Urinary bladder (tissue), 4 donors: ENCODE results near the gene MAP1LC3B. TPM values are rescaled to one million over a fixed set of nuclear protein-coding genes. Genes with fewer than 3 reads are reported as not detected.
A peak's percentile ranks its signal among the peaks of the same experiment; 100 is the strongest.

ENCODE experiments used
- DNase-seq: peaks from one replicate; pipeline ENCODE4 v3.0.0-alpha.2; 2015; ENCODE audit errors: extremely low spot score
- H3K27ac ChIP-seq: one replicate; pipeline ENCODE4 v1.5.1; 2013; ENCODE audit warnings: low read depth, mild to moderate bottlenecking, moderate library complexity
- H3K36me3 ChIP-seq: one replicate; pipeline ENCODE4 v1.6.1; 2013; ENCODE audit warnings: mild to moderate bottlenecking, moderate library complexity; ENCODE audit not compliant: insufficient read depth
- H3K4me1 ChIP-seq: one replicate; pipeline ENCODE4 v1.6.1; 2013; ENCODE audit warnings: mild to moderate bottlenecking, moderate library complexity; ENCODE audit not compliant: insufficient read depth
- H3K4me3 ChIP-seq: one replicate; pipeline ENCODE4 v1.5.1; 2013; ENCODE audit warnings: low read depth, low read length
- WGBS: extraction: QIAGEN DNeasy Blood & Tissue Kit; methylation state at CpG from one replicate; pipeline ENCODE4 v1.1.7; 2013; 5-methylcytosine and 5-hydroxymethylcytosine counted together
- polyA plus RNA-seq: library from polyadenylated mRNA; stranded (reverse); fragments of 200-250 nt; gene quantifications from one replicate; pipeline ENCODE4 v1.2.3, GENCODE V29; 2013
- total RNA-seq: library from RNA; depleted of rRNA; stranded (reverse); fragments of >200 nt; gene quantifications from one replicate; pipeline ENCODE4 v1.2.3, GENCODE V29; 2014
- donor health status: healthy with polysubstance abuse.
- donor health status: healthy.

Gene MAP1LC3B
- total and polyA plus RNA-seq, 2 donors: 27.3 to 68.9 TPM

- no peak for DNase-seq
- H3K36me3 ChIP-seq: peaks cover 2% of the 10 kb centered on the region
- no peak overlapping the region for H3K4me3 ChIP-seq
- H3K4me1 ChIP-seq: peaks cover 2% of the 10 kb centered on the region
- 97% methylated on average over 3 of the region's 3 CpGs for WGBS
- H3K27ac ChIP-seq: no peak overlapping the region
Observed at GRCh38 chr16:87443964-87444363, 51.8 kb downstream of the MAP1LC3B start.

- DNase-seq: no peak
- 69% methylated on average over 7 of the region's 7 CpGs for WGBS
Observed at GRCh38 chr16:87445486-87445885, 53.4 kb downstream of the MAP1LC3B start.

GRCh38 chr16:87446479-87446878 is 54.3 kb downstream of the MAP1LC3B start:
- DNase-seq: no peak
- peaks cover 2% of the 10 kb centered on the region for H3K36me3 ChIP-seq
- whole genome bisulfite sequencing: 91% methylated on average over 7 of the region's 7 CpGs
- no peak overlapping the region for H3K27ac ChIP-seq
- H3K4me3 ChIP-seq: no peak overlapping the region
- H3K4me1 ChIP-seq: peaks cover 2% of the 10 kb centered on the region

More at GRCh38 chr16:87445486-87445885, 53.4 kb downstream of the MAP1LC3B start:
- H3K27ac ChIP-seq: no peak overlapping the region
- H3K4me1 ChIP-seq: peaks cover 2% of the 10 kb centered on the region
- H3K4me3 ChIP-seq: no peak overlapping the region
- peaks cover 2% of the 10 kb centered on the region for H3K36me3 ChIP-seq

- DNase-seq: no peak
- H3K36me3 ChIP-seq: peaks cover 2% of the 10 kb centered on the region
- WGBS: 45% methylated on average over 6 of the region's 6 CpGs
- peak overlapping the region; percentile 48 for H3K27ac ChIP-seq
- peaks cover 2% of the 10 kb centered on the region for H3K4me1 ChIP-seq
- H3K4me3 ChIP-seq: no peak overlapping the region
Observed at GRCh38 chr16:87447323-87447722, 55.2 kb downstream of the MAP1LC3B start.

- H3K4me3 ChIP-seq: no peak overlapping the region
- H3K27ac ChIP-seq: no peak overlapping the region
- DNase-seq: no peak
- H3K4me1 ChIP-seq: peaks cover 2% of the 10 kb centered on the region
- 97% methylated on average over 12 of the region's 12 CpGs for WGBS
- peaks cover 2% of the 10 kb centered on the region for H3K36me3 ChIP-seq
Observed at GRCh38 chr16:87448866-87449265, 56.7 kb downstream of the MAP1LC3B start.

- H3K36me3 ChIP-seq: no peaks in the 10 kb centered on the region
- WGBS: 73% methylated on average over 18 of the region's 18 CpGs
- peaks cover 2% of the 10 kb centered on the region for H3K4me1 ChIP-seq
- no peak overlapping the region for H3K4me3 ChIP-seq
- no peak for DNase-seq
- H3K27ac ChIP-seq: no peak overlapping the region
Observed at GRCh38 chr16:87451563-87452210, 59.6 kb downstream of the MAP1LC3B start.

DNA sequence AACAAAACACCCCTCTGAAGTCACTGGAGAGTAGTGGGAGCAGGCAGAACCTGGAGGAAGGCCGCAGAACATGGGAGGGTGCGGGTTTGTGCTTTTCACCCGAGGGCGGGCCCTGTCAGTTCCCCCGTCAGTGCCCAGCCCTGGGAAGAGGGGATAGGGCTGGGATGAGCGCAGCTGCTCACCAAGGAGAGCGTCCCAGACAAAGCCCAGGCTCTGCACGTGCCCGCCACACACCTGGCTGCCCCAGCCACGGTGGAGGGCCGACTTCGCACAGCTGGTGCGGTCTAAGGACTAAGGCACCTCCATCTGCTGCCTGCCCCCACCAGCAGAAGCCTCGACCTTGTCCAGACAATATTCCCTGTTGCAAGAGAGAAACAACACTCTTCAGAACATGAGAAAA is 61.2 kb downstream of the MAP1LC3B start:
- H3K36me3 ChIP-seq: no peaks in the 10 kb centered on the region
- H3K4me1 ChIP-seq: no peaks in the 10 kb centered on the region
- 92% methylated on average over 14 of the region's 14 CpGs for WGBS
- H3K27ac ChIP-seq: no peak overlapping the region
- H3K4me3 ChIP-seq: no peak overlapping the region
- no peak for DNase-seq

Other genes starting within 250 kb of the MAP1LC3B start
- gene C16orf95, start 74.9 kb upstream of the MAP1LC3B start, total RNA-seq: 1.5 TPM
- 2.8 TPM for gene C16orf95, start 74.9 kb upstream of the MAP1LC3B start, polyA plus RNA-seq
- 15.0 TPM for gene FBXO31, start 8.6 kb upstream of the MAP1LC3B start, total RNA-seq
- gene FBXO31, start 8.6 kb upstream of the MAP1LC3B start, polyA plus RNA-seq: 65.2 TPM
- gene ZCCHC14, start 100.7 kb downstream of the MAP1LC3B start, total RNA-seq: 36.1 TPM
- 16.6 TPM for gene ZCCHC14, start 100.7 kb downstream of the MAP1LC3B start, polyA plus RNA-seq
- 0.95 TPM for gene JPH3, start 210.2 kb downstream of the MAP1LC3B start, total RNA-seq
- 0.53 TPM for gene JPH3, start 210.2 kb downstream of the MAP1LC3B start, polyA plus RNA-seq